HepG2 (cell line): ENCODE measurements around the gene B4GALT3. TPM values are rescaled to one million over a fixed set of nuclear protein-coding genes. Genes with fewer than 3 reads are reported as not detected.

ENCODE experiments used
- GABPA ChIP-seq, 2 experiments: IDR thresholded peaks; 2 replicates each; pipeline ENCODE4 v1.6.1; 2011 to 2016; ENCODE audit warnings: low read depth in 2 of 2, low read length in 1 of 2, missing biosample characterization in 1 of 2, missing genetic modification characterization in 1 of 2
- HOXA7 ChIP-seq: sonication (generic); formaldehyde crosslinking; IDR thresholded peaks from 2 replicates; pipeline ENCODE4 v1.8.1; 2022; ENCODE audit warnings: mild to moderate bottlenecking, missing genetic modification reagents, moderate library complexity
- ISX ChIP-seq: sonication (generic); formaldehyde crosslinking; conservative IDR thresholded peaks from 2 replicates; pipeline ENCODE4 v1.5.0; 2020; ENCODE audit warnings: missing genetic modification reagents
- MEIS2 ChIP-seq: sonication (generic); formaldehyde crosslinking; IDR thresholded peaks from 2 replicates; pipeline ENCODE4 v1.9.0; 2021; ENCODE audit warnings: mild to moderate bottlenecking, missing genetic modification reagents
- MXI1 ChIP-seq: IDR thresholded peaks from 3 replicates; pipeline ENCODE4 v1.6.1; 2012; ENCODE audit warnings: low read depth, low read length, inconsistent platforms, borderline replicate concordance
- ONECUT2 ChIP-seq: sonication (generic); formaldehyde crosslinking; IDR thresholded peaks from 2 replicates; pipeline ENCODE4 v1.4.0; 2020; ENCODE audit warnings: missing genetic modification reagents
- RBFOX2 ChIP-seq: fragments of 200-400 bp; formaldehyde crosslinking; IDR thresholded peaks from 2 replicates; pipeline ENCODE4 v1.6.1; 2017; ENCODE audit warnings: low read depth, mild to moderate bottlenecking, low read length
- RFXANK ChIP-seq: IDR thresholded peaks from 2 replicates; pipeline ENCODE4 v1.6.1; 2016
- SMYD3 ChIP-seq: sonication (generic); formaldehyde crosslinking; IDR thresholded peaks from 2 replicates; pipeline ENCODE4 v1.8.1; 2023; ENCODE audit warnings: mild to moderate bottlenecking, missing genetic modification reagents
- TOPORS ChIP-seq: sonication (generic); formaldehyde crosslinking; IDR thresholded peaks from 2 replicates; pipeline ENCODE4 v1.8.0; 2023; ENCODE audit warnings: mild to moderate bottlenecking, missing genetic modification reagents
- ZFP82 ChIP-seq: sonication (generic); formaldehyde crosslinking; IDR thresholded peaks from 2 replicates; pipeline ENCODE4 v1.5.1; 2020; ENCODE audit warnings: mild to moderate bottlenecking, missing genetic modification reagents, borderline replicate concordance
- ZNF160 ChIP-seq: sonication (generic); formaldehyde crosslinking; IDR thresholded peaks from 2 replicates; pipeline ENCODE4 v1.8.0; 2022; ENCODE audit warnings: mild to moderate bottlenecking, inconsistent platforms, missing genetic modification reagents
- ZNF605 ChIP-seq: sonication (generic); formaldehyde crosslinking; IDR thresholded peaks from 2 replicates; pipeline ENCODE4 v1.8.0; 2022; ENCODE audit warnings: mild to moderate bottlenecking, missing genetic modification reagents
- polyA plus RNA-seq, 8 experiments: library from polyadenylated mRNA; depleted of rRNA in 3 of 8; stranded (reverse) in 7 of 8; unstranded in 1 of 8; fragments of >200 nt; fragmentation: Illumina TruSeq in 4 of 8; extraction: Trizol in 4 of 8; gene quantifications; 2 replicates each; pipeline versions ENCODE4 v1.2.1 to v1.2.3, GENCODE V29; 2011 to 2016; ENCODE audit warnings: low read depth in 4 of 8, missing spikeins in 1 of 8, mixed read lengths in 1 of 8; ENCODE audit not compliant: insufficient read depth in 1 of 8
- total RNA-seq, 5 experiments: library from RNA; depleted of rRNA; stranded (reverse); fragments of >200 nt; fragmentation: Illumina TruSeq; extraction: Trizol; gene quantifications; 2 replicates each; pipeline ENCODE4 v1.2.3, GENCODE V29; 2016; ENCODE audit warnings: low read depth in 1 of 5
- TF ChIP-seq, protein P1 (sequence below): sonication (generic); formaldehyde crosslinking; IDR thresholded peaks from 2 replicates; pipeline ENCODE4 v1.5.0; 2020; ENCODE audit warnings: missing genetic modification reagents
- TF ChIP-seq, protein P2 (sequence below): sonication (generic); formaldehyde crosslinking; IDR thresholded peaks from 2 replicates; pipeline ENCODE4 v1.8.1; 2022; ENCODE audit warnings: low read depth, mild to moderate bottlenecking, missing genetic modification reagents
- TF ChIP-seq, protein P3 (sequence below): sonication (generic); formaldehyde crosslinking; IDR thresholded peaks from 2 replicates; pipeline ENCODE4 v1.5.0; 2020; ENCODE audit warnings: mild to moderate bottlenecking, missing genetic modification reagents, borderline replicate concordance
- TF ChIP-seq, protein P4 (sequence below): sonication (generic); formaldehyde crosslinking; IDR thresholded peaks from 2 replicates; pipeline ENCODE4 v1.9.0; 2021; ENCODE audit warnings: missing genetic modification reagents, borderline replicate concordance
- TF ChIP-seq, protein P5 (sequence below): sonication (generic); formaldehyde crosslinking; IDR thresholded peaks from 2 replicates; pipeline ENCODE4 v1.4.0; 2020; ENCODE audit warnings: missing genetic modification reagents, borderline replicate concordance

B4GALT3 gene
- total and polyA plus RNA-seq, 2 of the 13 experiments (the other 11 are each of a cell fraction or from before 2014, with no cell fraction given), result 35.6 to 40.4 TPM

DNA sequence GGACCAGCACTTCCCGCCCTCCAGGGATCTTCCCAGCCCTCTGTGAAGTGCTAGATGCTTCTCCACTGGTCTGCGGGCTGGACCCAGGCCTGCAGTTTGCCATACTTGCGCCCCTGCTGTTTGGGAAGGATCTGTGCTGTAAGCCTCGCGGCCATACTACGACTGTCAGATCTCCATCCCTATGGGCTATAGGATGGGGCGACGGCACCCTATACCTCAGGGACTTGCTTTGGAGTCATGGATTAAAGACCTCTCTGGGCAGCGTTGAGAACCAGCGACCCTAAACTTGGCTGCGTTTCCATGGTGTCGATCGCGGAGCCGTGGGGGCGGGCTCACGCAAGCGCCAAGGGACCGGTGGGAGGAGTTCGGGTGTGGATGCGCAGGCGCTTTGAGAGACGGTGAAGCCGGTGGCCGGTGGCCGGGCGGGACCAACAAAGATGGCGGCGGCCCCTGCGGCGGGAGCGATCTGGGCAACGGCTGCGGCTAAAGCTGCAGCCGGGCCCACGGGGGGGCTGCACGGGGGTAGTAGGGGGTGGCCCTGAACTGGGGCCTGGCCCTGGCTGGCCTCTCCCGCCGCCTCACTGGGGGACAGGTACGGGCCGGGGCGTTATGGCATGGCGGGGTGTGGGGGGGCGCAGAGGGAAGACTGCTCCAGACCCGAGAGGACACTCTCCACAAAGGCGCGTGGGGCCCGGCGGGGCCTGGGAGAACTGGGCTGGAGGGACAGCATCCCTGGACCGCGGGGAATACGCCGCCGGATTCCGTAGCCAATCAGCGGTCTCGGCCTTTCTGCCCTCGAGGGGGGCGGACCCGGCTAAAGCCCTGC, 18.0 kb downstream of the B4GALT3 start, which contains the start of gene USP21 (continued):
- TF ChIP-seq HOXA7, result no peak
- no peak for TF ChIP-seq ONECUT2
- TF ChIP-seq, protein P1, sequence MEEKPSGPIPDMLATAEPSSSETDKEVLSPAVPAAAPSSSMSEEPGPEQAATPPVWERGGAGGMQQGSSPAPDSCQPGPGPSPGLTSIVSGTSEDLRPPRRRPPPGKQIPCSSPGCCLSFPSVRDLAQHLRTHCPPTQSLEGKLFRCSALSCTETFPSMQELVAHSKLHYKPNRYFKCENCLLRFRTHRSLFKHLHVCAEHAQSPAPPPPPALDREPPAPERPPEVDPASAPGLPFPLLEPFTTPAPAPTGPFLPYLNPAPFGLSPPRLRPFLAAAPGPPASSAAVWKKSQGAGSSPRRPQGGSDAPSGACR, result no peak
- TF ChIP-seq MEIS2, result no peak
- no peak for TF ChIP-seq SMYD3
- TF ChIP-seq, protein P2, sequence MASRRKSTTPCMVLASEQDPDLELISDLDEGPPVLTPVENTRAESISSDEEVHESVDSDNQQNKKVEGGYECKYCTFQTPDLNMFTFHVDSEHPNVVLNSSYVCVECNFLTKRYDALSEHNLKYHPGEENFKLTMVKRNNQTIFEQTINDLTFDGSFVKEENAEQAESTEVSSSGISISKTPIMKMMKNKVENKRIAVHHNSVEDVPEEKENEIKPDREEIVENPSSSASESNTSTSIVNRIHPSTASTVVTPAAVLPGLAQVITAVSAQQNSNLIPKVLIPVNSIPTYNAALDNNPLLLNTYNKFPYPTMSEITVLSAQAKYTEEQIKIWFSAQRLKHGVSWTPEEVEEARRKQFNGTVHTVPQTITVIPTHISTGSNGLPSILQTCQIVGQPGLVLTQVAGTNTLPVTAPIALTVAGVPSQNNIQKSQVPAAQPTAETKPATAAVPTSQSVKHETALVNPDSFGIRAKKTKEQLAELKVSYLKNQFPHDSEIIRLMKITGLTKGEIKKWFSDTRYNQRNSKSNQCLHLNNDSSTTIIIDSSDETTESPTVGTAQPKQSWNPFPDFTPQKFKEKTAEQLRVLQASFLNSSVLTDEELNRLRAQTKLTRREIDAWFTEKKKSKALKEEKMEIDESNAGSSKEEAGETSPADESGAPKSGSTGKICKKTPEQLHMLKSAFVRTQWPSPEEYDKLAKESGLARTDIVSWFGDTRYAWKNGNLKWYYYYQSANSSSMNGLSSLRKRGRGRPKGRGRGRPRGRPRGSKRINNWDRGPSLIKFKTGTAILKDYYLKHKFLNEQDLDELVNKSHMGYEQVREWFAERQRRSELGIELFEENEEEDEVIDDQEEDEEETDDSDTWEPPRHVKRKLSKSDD (CRISPR knock-in tag), result peak; percentile 76; the same call in 1 of the 2 replicates
- TF ChIP-seq RFXANK (CRISPR knock-in tag), result no peak
- TF ChIP-seq ZFP82 (CRISPR knock-in tag), result 0 out of 2 replicates have a peak, but pooled peaks have one; percentile 24
- TF ChIP-seq ZNF160, result no peak
- no peak for TF ChIP-seq TOPORS (CRISPR knock-in tag)
- TF ChIP-seq, protein P3, sequence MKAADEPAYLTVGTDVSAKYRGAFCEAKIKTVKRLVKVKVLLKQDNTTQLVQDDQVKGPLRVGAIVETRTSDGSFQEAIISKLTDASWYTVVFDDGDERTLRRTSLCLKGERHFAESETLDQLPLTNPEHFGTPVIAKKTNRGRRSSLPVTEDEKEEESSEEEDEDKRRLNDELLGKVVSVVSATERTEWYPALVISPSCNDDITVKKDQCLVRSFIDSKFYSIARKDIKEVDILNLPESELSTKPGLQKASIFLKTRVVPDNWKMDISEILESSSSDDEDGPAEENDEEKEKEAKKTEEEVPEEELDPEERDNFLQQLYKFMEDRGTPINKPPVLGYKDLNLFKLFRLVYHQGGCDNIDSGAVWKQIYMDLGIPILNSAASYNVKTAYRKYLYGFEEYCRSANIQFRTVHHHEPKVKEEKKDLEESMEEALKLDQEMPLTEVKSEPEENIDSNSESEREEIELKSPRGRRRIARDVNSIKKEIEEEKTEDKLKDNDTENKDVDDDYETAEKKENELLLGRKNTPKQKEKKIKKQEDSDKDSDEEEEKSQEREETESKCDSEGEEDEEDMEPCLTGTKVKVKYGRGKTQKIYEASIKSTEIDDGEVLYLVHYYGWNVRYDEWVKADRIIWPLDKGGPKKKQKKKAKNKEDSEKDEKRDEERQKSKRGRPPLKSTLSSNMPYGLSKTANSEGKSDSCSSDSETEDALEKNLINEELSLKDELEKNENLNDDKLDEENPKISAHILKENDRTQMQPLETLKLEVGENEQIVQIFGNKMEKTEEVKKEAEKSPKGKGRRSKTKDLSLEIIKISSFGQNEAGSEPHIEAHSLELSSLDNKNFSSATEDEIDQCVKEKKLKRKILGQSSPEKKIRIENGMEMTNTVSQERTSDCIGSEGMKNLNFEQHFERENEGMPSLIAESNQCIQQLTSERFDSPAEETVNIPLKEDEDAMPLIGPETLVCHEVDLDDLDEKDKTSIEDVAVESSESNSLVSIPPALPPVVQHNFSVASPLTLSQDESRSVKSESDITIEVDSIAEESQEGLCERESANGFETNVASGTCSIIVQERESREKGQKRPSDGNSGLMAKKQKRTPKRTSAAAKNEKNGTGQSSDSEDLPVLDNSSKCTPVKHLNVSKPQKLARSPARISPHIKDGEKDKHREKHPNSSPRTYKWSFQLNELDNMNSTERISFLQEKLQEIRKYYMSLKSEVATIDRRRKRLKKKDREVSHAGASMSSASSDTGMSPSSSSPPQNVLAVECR (CRISPR knock-in tag), result peak; percentile 58; the same call in 1 of the 2 replicates
- TF ChIP-seq MXI1, result peak; percentile 65; the same call in 1 of the 3 replicates
- TF ChIP-seq RBFOX2, result peak; percentile 94
- TF ChIP-seq, protein P4, sequence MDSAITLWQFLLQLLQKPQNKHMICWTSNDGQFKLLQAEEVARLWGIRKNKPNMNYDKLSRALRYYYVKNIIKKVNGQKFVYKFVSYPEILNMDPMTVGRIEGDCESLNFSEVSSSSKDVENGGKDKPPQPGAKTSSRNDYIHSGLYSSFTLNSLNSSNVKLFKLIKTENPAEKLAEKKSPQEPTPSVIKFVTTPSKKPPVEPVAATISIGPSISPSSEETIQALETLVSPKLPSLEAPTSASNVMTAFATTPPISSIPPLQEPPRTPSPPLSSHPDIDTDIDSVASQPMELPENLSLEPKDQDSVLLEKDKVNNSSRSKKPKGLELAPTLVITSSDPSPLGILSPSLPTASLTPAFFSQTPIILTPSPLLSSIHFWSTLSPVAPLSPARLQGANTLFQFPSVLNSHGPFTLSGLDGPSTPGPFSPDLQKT, result no peak
- TF ChIP-seq, protein P5, sequence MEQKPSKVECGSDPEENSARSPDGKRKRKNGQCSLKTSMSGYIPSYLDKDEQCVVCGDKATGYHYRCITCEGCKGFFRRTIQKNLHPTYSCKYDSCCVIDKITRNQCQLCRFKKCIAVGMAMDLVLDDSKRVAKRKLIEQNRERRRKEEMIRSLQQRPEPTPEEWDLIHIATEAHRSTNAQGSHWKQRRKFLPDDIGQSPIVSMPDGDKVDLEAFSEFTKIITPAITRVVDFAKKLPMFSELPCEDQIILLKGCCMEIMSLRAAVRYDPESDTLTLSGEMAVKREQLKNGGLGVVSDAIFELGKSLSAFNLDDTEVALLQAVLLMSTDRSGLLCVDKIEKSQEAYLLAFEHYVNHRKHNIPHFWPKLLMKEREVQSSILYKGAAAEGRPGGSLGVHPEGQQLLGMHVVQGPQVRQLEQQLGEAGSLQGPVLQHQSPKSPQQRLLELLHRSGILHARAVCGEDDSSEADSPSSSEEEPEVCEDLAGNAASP (CRISPR knock-in tag), result no peak
- no peak for TF ChIP-seq GABPA (IDR thresholded peaks at IDR 0.05; ENCODE audit: low read depth, low read length)
- peak; percentile 54; the same call in 1 of the 2 replicates for TF ChIP-seq GABPA (CRISPR knock-in tag; IDR thresholded peaks at IDR 0.05; ENCODE audit: low read depth)
- TF ChIP-seq ISX (CRISPR knock-in tag), result no peak
- TF ChIP-seq ZNF605 (CRISPR knock-in tag), result peak; percentile 8; the same call in 1 of the 2 replicates
